GM12878 (cell line): ENCODE data around the gene DDX10. TPM values are rescaled to one million over a fixed set of nuclear protein-coding genes. Genes with fewer than 3 reads are reported as not detected.

Experiments
- ATAC-seq: fragments of 200-7000 bp; cut with Tn5 transposase; 3 replicates; pipeline ENCODE4 v1.9.1; 2020; ENCODE audit warnings: mild to moderate bottlenecking, moderate library complexity
- BruUV-seq: library from RNA; stranded (reverse); fragments of 400-500 nt; replicated peaks from 2 replicates; lab custom pipeline; 2021; lab: Mats Ljungman, UMichigan
- CTCF ChIA-PET: fragments of 300-600 bp; sonication (Branson Sonifier 250); formaldehyde crosslinking; extraction: SDS; loops from one replicate; lab custom pipeline; 2021; ENCODE audit warnings: inconsistent platforms; lab: Yijun Ruan, JAX
- POLR2A ChIA-PET: fragments of 350-600 bp; formaldehyde crosslinking; extraction: SDS; loops from one replicate; lab custom pipeline; 2021; ENCODE audit warnings: inconsistent platforms; lab: Charles Lee
- RAD21 ChIA-PET: fragments of 300-600 bp; sonication (Branson Sonifier 250); formaldehyde crosslinking; loops from one replicate; lab custom pipeline; 2023; ENCODE audit warnings: antibody characterized with exemption; ENCODE audit not compliant: unreplicated experiment; lab: Charles Lee
- SMC1A ChIA-PET: fragments of 300-600 bp; sonication (Branson Sonifier 250); formaldehyde crosslinking; loops from one replicate; lab custom pipeline; 2023; ENCODE audit not compliant: unreplicated experiment, uncharacterized antibody; lab: Charles Lee
- DNase-seq: peaks from one replicate; pipeline ENCODE4 v3.0.0-alpha.2; 2011; ENCODE audit warnings: low read depth, low spot score
- FAIRE-seq: peaks from 3 replicates; lab custom pipeline; 2011; peaks lifted over from hg19 to GRCh38; lab: Jason Lieb, UNC
- H2AFZ ChIP-seq: 2 replicates; pipeline ENCODE4 v1.6.0; 2011; ENCODE audit warnings: low read depth, low read length, control low read depth; ENCODE audit not compliant: control insufficient read depth
- H3K27ac ChIP-seq: 2 replicates; pipeline ENCODE4 v1.5.1; 2011; ENCODE audit warnings: control low read depth; ENCODE audit not compliant: control insufficient read depth, insufficient read depth
- H3K27me3 ChIP-seq, 2 experiments: replicated peaks in 1 of 2; 2 replicates each; pipeline versions ENCODE4 v1.6.0 to v1.6.1; 2011; ENCODE audit warnings: low read length in 1 of 2; ENCODE audit not compliant: control insufficient read depth in 2 of 2, insufficient read depth in 2 of 2
- H3K36me3 ChIP-seq, 2 experiments: 2 replicates each; pipeline ENCODE4 v1.5.1; 2011; ENCODE audit warnings: low read length in 1 of 2; ENCODE audit not compliant: control insufficient read depth in 2 of 2, insufficient read depth in 2 of 2
- H3K4me1 ChIP-seq: 2 replicates; pipeline ENCODE4 v1.6.1; 2011; ENCODE audit warnings: mild to moderate bottlenecking, low read length, moderate library complexity, mixed read lengths; ENCODE audit not compliant: control insufficient read depth, insufficient read depth
- H3K4me2 ChIP-seq: 2 replicates; pipeline ENCODE4 v1.6.0; 2011; ENCODE audit warnings: control low read depth; ENCODE audit not compliant: control insufficient read depth, insufficient read depth
- H3K4me3 ChIP-seq: fragments of 200-600 bp; sonication (generic); 2 replicates; pipeline ENCODE4 v1.5.1; 2016
- H3K79me2 ChIP-seq: 2 replicates; pipeline ENCODE4 v1.6.0; 2011; ENCODE audit warnings: low read length; ENCODE audit not compliant: control insufficient read depth, insufficient read depth
- H3K9ac ChIP-seq: 2 replicates; pipeline ENCODE4 v1.8.0; 2011; ENCODE audit warnings: low read length, control low read depth, mixed read lengths; ENCODE audit not compliant: control insufficient read depth, insufficient read depth
- H3K9me3 ChIP-seq: replicated peaks from 3 replicates; pipeline ENCODE4 v1.5.1; 2011; ENCODE audit warnings: mild to moderate bottlenecking, low read length; ENCODE audit not compliant: control insufficient read depth, insufficient read depth
- H4K20me1 ChIP-seq: 2 replicates; pipeline ENCODE4 v1.6.0; 2011; ENCODE audit not compliant: control insufficient read depth, insufficient read depth
- ATF3 ChIP-seq: IDR thresholded peaks from 2 replicates; pipeline ENCODE4 v1.6.1; 2011; ENCODE audit warnings: low read depth, mild to moderate bottlenecking, low read length, moderate library complexity, borderline replicate concordance; ENCODE audit errors: extremely low read depth
- CHD2 ChIP-seq: IDR thresholded peaks from 2 replicates; pipeline ENCODE4 v1.6.1; 2011; ENCODE audit warnings: low read depth, low read length, improper control_type of control experiment, borderline replicate concordance
- CTCF ChIP-seq, 3 experiments: IDR thresholded peaks in 2 of 3; conservative IDR thresholded peaks in 1 of 3; 2 replicates each; pipeline ENCODE4 v1.5.1; 2011; ENCODE audit warnings: low read depth in 3 of 3, low read length in 3 of 3, mild to moderate bottlenecking in 3 of 3, control low read depth in 2 of 3, moderate library complexity in 2 of 3, inconsistent platforms in 1 of 3, mixed read lengths in 1 of 3; ENCODE audit not compliant: control insufficient read depth in 2 of 3, insufficient read depth in 1 of 3; ENCODE audit errors: extremely low read depth in 1 of 3
- ELK1 ChIP-seq: IDR thresholded peaks from 2 replicates; pipeline ENCODE4 v1.6.1; 2012; ENCODE audit warnings: low read depth, low read length, improper control_type of control experiment
- EZH2 ChIP-seq: IDR thresholded peaks from 2 replicates; pipeline ENCODE4 v1.6.1; 2012; ENCODE audit warnings: low read depth, mild to moderate bottlenecking, control low read depth, inconsistent platforms, low read length, borderline replicate concordance; ENCODE audit not compliant: control insufficient read depth
- FOS ChIP-seq: IDR thresholded peaks from 3 replicates; pipeline ENCODE4 v1.6.1; 2011; ENCODE audit warnings: borderline replicate concordance; ENCODE audit not compliant: insufficient read length; ENCODE audit errors: extremely low read depth
- FOXM1 ChIP-seq: IDR thresholded peaks from 2 replicates; pipeline ENCODE4 v1.6.1; 2012; ENCODE audit warnings: low read depth, mild to moderate bottlenecking, inconsistent platforms, low read length, moderate library complexity
- MEF2B ChIP-seq: fragments of 450-650 bp; IDR thresholded peaks from 2 replicates; pipeline ENCODE4 v1.6.1; 2018; ENCODE audit warnings: mild to moderate bottlenecking, moderate library complexity; ENCODE audit not compliant: partially characterized antibody, poor library complexity, severe bottlenecking
- RB1 ChIP-seq: fragments of 450-650 bp; formaldehyde crosslinking; IDR thresholded peaks from 2 replicates; pipeline ENCODE4 v1.6.1; 2017; ENCODE audit warnings: mild to moderate bottlenecking, borderline replicate concordance
- RELA ChIP-seq: fragments of 450-650 bp; IDR thresholded peaks from 2 replicates; pipeline ENCODE4 v1.8.0; 2014; ENCODE audit warnings: borderline replicate concordance; ENCODE audit not compliant: partially characterized antibody
- SMAD1 ChIP-seq: fragments of 450-650 bp; IDR thresholded peaks from 2 replicates; pipeline ENCODE4 v1.6.1; 2018; ENCODE audit warnings: mild to moderate bottlenecking, low read depth; ENCODE audit not compliant: partially characterized antibody
- SP1 ChIP-seq: IDR thresholded peaks from one replicate; pipeline ENCODE4 v1.6.1; 2011; ENCODE audit warnings: low read depth, low read length
- STAT3 ChIP-seq: IDR thresholded peaks from 2 replicates; pipeline ENCODE4 v1.6.1; 2011; ENCODE audit warnings: low read depth, low read length, improper control_type of control experiment
- TCF12 ChIP-seq: IDR thresholded peaks from 2 replicates; pipeline ENCODE4 v1.6.1; 2011; ENCODE audit warnings: low read depth, mild to moderate bottlenecking, low read length
- WRNIP1 ChIP-seq: IDR thresholded peaks from 2 replicates; pipeline ENCODE4 v1.6.1; 2011; ENCODE audit warnings: low read depth, low read length, improper control_type of control experiment, borderline replicate concordance
- ZNF274 ChIP-seq: IDR thresholded peaks from one replicate; pipeline ENCODE4 v1.8.0; 2011; ENCODE audit not compliant: insufficient read length, insufficient read depth
- ZNF384 ChIP-seq: IDR thresholded peaks from 2 replicates; pipeline ENCODE4 v1.6.1; 2012; ENCODE audit warnings: low read depth, mild to moderate bottlenecking, low read length, improper control_type of control experiment, borderline replicate concordance
- WGBS: methylation state at CpG from one replicate; pipeline ENCODE4 v1.1.6; 2016; ENCODE audit warnings: low lambda C conversion rate; ENCODE audit not compliant: insufficient replicate concordance, insufficient coverage; ENCODE audit errors: missing lambda C conversion rate; 5-methylcytosine and 5-hydroxymethylcytosine counted together
- in situ Hi-C: fragments of 300-500 bp; cut with MboI; formaldehyde crosslinking; loops from 9 replicates; pipeline ENCODE4 v1.14.3; 2018; ENCODE audit warnings: mixed read lengths
- intact Hi-C: fragments of 100-400 bp; cut with micrococcal nuclease; formaldehyde crosslinking; loops from one replicate; pipeline ENCODE4 v1.14.2; 2022; ENCODE audit not compliant: unreplicated experiment
- polyA plus RNA-seq, 11 experiments: library from polyadenylated mRNA; depleted of rRNA in 4 of 11; unstranded in 6 of 11; stranded (reverse) in 5 of 11; fragments of >200 nt; fragmentation: Nextera tagmentation in 4 of 11; fragmentation: Illumina TruSeq in 1 of 11; extraction: Ambion mirVana in 4 of 11; extraction: Trizol in 1 of 11; gene quantifications; 1 replicate in 1 of 11; 2 replicates in 10 of 11; pipeline versions ENCODE4 v1.2.1 to v1.2.3, GENCODE V29; 2011 to 2016; ENCODE audit warnings: inconsistent platforms in 2 of 11, missing spikeins in 2 of 11, low read depth in 1 of 11
- total RNA-seq, 4 experiments: library from RNA; depleted of rRNA in 3 of 4; stranded (reverse); fragments of >200 nt in 3 of 4; fragmentation: Illumina TruSeq in 1 of 4; extraction: Trizol in 1 of 4; gene quantifications; 2 replicates each; pipeline versions ENCODE4 v1.2.1 to v1.2.3, GENCODE V29; 2013 to 2021

The DDX10 gene
- total and polyA plus RNA-seq, 10 of the 15 experiments (the other 5 are each of a cell fraction or from before 2014, with no cell fraction given) = 20.9 to 51.5 (median 31.9) TPM

- Histone ChIP-seq H3K36me3 (no peaks in the 10 kb centered on the region), H3K79me2 (no peaks in the 10 kb centered on the region), H3K27ac (no peak overlapping the region), H3K9me3 (no peaks in the 10 kb centered on the region; the same call in 2 of the 3 replicates), H2AFZ (no peak overlapping the region), H3K27me3 (no peaks in the 10 kb centered on the region), H3K4me2 (no peak overlapping the region), H3K9ac (no peak overlapping the region), H4K20me1 (no peaks in the 10 kb centered on the region), H3K4me1 (no peaks in the 10 kb centered on the region), H3K4me3 (no peak overlapping the region)
- POLR2A ChIA-PET = interaction anchor here (0.6 kb wide), 1 partner anchor 244 kb away, joined by 3 read pairs; no protein-coding TSS in a partner anchor
- CTCF ChIA-PET = interaction anchor here (0.5 to 0.6 kb wide), 2 partner anchors 38 to 471 kb away, joined by 3 read pairs; no protein-coding TSS in a partner anchor
- no peak for FAIRE-seq
- DNase-seq = no peak
- RAD21 ChIA-PET = no interaction called here
- in situ Hi-C loops (no loop called here), intact Hi-C loops (no loop called here)
- BruUV-seq = no TSS peak
- SMC1A ChIA-PET = interaction anchor here (0.7 kb wide), 1 partner anchor 21 kb away, joined by 3 read pairs; no protein-coding TSS in a partner anchor
- 33% methylated on average over 6 of the region's 6 CpGs for WGBS
- TF ChIP-seq FOXM1 (no peak), CHD2 (no peak), ZNF384 (no peak), SP1 (no peak), WRNIP1 (no peak), ATF3 (no peak), STAT3 (no peak), ZNF274 (no peak), ELK1 (no peak), CTCF (IDR thresholded peaks at IDR 0.05 in 2 of 3, conservative IDR thresholded peaks at IDR 0.05 in 1 of 3; ENCODE audit: control insufficient read depth in 2 of 3, extremely low read depth in 1 of 3, insufficient read depth in 1 of 3, low read depth in 3 of 3, low read length in 3 of 3) (no peak), RELA (no peak), MEF2B (no peak), TCF12 (no peak), SMAD1 (no peak), EZH2 (no peak), FOS (no peak), RB1 (no peak)
- ATAC-seq = no peak
Observed at GRCh38 chr11:108983636-108984420, 319.0 kb downstream of the DDX10 start.
